NCI-H748 treated with DMSO at 0.1 percent for 48 hours (cell line): ENCODE measurements around the gene MYL11.
A peak's percentile ranks its signal among the peaks of the same experiment; 100 is the strongest.
"Not testable (repeated sequence)": the region's sequence is repeated elsewhere in the genome, so short reads cannot be mapped to it uniquely, and the experiment has no call there.

Experiments used
- DNase-seq: peaks from one replicate; lab custom pipeline; 2025; lab: John Stamatoyannopoulos, UW

Gene MYL11

DNA sequence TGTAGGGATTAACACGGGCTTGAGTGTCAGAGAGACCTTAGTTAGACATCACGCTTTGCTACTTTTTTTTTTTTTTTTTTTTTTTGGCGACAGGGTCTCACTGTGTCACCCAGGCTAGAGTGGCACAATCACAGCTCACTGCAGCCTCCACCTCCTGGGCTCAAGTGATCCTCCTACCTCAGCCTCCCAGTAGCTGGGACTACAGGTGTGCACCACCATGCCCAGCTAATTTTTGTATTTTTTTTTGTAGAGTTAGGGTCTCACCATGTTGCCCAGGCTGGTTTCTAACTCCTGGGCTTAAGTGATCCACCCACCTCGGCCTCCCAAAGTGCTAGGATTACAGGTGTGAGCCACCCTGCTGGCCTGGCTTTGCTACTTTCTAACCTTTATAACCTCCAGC, 22.0 kb downstream of the MYL11 start:
- not testable (repeated sequence) for DNase-seq

DNA sequence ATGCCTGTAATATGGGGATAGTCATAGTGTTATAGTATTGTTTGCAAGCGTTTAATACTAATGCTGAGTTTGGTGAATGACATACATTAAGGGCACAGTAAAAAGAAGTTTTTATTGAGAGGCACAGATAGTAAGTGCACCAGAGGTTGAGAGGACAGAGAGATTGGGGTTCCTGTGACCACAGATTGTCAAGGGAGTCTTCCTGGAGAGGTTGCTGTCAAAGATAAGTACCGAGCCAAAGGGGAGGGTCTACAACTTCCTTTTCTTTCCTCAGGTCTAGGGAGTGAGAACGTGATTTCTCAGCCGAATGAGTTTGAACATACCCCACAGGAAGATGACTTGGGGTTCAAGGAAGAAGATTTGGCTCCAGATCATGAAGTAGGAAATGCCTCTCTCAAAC, 22.5 kb downstream of the MYL11 start:
- DNase-seq, result no peak

GRCh38 chr16:30397776-30398660, 23.4 kb downstream of the MYL11 start:
- no peak for DNase-seq

DNA sequence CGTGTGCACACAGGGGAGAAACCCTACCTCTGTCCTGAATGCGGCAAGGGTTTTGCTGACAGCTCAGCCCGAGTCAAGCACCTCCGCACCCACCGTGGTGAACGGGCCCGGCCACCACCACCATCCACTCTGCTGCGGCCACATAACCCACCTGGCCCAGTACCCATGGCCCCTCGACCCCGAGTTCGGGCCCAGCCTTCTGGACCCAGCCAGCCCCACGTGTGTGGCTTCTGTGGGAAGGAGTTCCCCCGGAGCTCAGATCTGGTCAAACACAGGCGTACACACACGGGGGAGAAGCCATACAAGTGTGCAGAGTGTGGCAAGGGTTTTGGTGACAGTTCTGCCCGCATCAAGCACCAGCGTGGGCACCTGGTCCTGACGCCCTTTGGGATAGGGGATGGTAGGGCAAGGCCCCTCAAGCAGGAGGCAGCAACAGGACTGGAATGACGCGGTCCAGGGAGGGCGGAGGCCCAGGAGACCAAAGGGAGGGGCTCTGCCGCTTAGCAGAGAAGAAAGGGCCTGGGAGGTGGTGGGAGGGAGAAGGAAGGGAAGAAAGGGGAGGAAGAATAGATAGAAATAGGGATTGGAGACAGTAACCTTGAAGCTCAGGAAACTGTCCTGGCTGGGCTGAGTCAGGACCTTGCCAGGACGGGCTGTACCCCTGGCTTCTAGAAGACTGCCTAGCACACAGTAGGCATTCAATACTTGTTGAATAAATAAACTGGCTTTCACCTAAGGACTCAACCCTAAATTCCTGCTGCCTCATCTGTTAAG, 24.2 kb downstream of the MYL11 start:
- no peak for DNase-seq

DNA sequence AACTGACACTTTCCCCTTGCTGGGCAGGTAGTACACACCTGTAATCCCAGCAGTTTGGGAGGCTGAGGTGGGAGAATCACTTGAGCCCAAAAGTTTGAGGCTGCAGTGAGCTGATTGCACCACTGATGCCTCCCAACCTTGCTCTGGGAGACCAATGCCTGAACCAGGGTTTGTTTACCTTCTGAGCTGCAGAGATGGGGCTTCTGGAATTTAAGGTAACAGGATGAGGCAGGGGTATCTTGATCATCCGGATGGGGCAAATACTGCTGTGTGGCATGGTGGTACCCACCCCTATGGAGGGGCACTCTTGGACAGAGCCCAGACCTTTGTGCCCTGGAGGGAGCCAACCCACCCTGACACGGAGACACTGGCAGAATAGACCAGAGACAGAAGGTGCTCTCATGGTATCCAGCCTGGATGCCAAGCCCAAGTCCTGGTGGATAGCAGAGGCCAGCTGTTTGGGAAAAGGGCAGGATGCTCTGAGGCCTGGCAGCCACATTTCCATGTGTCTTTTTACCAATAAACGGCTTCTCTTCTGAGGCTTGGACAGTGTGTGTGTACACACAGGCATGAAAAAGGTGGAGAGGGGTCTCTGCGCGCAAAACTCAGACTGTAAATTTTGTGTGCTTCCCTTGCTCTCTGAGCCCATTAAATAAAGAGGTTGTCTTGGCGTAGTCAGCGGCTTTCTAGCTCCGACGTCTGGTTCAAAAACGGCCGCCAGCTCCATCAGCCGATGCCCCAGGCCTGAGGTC, 25.0 kb downstream of the MYL11 start:
- no peak for DNase-seq

DNA sequence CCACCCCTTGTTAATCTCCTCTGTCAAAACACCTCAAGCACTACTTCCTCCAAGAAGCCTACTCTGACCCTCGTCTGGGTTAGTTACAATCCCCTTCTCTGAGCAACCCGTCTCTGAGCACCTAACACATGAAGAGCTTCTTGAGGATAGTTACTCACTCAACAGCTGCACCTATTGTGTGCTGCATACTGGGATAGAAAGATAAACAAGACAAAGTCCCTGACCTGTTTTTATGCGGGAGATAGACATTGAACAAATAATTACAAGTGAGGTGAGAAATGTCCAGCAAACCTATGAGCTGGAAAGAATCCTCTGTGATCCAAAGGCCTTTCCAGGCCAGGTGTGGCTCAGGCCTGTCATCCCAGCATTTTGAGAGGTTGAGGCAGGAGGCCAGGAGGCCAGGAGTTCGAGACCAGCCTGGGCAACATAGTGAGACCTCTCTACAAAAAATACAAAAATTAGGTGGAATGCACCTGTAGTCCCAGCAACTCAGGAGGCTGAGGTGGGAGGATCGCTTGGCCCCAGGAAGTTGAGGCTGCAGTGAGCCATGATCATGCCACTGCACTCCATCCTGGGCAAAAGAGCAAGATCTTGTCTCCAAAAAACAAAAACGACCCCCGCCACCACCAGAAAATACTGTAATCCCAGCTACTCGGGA, 27.3 kb downstream of the MYL11 start:
- no peak for DNase-seq

DNA sequence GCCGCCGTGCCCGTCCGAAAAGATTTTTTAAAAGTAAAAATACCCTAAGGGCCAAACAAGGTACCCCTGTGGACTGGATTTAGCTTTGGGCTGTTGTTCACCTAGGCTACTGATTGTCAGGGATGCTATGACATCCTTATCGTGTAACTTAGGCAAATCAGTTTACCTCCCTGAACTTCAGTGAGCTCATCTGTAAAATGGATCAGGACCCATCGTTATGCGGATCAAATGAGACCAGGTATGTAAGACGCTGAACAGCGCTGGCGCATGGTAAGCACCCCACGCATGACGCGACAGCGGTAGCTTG, 32.1 kb downstream of the MYL11 start:
- DNase-seq, result no peak

GRCh38 chr16:30407102-30407803, 32.7 kb downstream of the MYL11 start, which contains the start of gene ZNF771:
TSS of gene ZNF771 (plus strand) at chr16:30407606. CDS start at chr16:30408054, 448 bp downstream.
- peak; percentile 32 for DNase-seq

GRCh38 chr16:30407804-30408534, 33.4 kb downstream of the MYL11 start:
- DNase-seq, result no peak

GRCh38 chr16:30409125-30410060, 34.8 kb downstream of the MYL11 start:
- DNase-seq, result peak; percentile 66

DNA sequence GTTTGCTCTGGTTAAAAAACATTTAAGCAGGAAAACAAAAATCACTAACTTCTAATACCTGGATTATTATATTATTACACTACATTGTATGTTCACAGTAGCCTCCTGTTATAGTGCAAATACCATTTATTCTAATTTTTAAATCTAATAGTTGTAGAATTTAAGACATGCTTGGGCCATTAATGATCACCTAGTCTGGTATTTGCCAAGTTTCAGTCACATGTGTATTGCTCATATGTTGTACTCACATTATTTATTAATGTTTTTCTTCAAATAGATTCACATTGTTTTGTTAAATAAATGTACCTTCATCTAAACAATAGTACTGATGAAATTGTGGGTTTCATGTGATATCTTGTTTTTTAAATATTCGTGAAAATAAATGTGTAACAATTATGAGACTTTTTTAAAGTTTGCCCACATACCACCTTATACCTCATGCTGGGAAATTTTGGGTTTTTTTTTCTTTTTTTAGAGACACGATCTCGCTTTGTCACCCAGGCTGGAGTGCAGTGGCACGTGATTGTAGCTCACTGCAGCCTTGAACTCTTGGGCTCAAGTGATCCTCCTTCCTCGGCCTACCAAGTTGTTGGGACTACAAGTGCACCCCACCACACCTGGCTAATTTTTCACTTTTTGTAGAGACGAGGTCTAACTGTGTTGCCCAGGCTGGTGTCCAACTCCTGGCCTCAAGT, 38.7 kb downstream of the MYL11 start:
- DNase-seq, result no peak

DNA sequence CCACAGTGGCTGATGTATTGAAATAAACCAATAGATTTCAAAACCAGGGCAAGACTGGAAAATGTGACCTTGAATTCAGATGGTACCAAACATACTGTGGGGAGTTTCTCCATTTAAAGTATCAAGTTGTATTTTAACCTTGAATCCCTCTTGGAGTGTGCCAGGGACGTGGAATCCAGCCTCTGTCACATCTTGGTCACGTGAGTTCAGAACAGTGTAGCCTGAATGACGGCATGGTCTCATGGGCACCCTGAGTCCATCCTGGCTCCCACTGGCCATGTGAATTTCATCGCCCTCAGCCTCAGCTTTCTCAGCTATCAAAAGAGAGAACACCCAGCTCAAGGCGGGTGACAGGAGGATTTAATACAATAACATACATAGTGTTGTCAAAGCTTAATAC, 39.6 kb downstream of the MYL11 start:
- DNase-seq, result no peak

- DNase-seq, result no peak
These were observed 41.5 kb downstream of the MYL11 start for GRCh38 chr16:30416047-30416603.

DNA sequence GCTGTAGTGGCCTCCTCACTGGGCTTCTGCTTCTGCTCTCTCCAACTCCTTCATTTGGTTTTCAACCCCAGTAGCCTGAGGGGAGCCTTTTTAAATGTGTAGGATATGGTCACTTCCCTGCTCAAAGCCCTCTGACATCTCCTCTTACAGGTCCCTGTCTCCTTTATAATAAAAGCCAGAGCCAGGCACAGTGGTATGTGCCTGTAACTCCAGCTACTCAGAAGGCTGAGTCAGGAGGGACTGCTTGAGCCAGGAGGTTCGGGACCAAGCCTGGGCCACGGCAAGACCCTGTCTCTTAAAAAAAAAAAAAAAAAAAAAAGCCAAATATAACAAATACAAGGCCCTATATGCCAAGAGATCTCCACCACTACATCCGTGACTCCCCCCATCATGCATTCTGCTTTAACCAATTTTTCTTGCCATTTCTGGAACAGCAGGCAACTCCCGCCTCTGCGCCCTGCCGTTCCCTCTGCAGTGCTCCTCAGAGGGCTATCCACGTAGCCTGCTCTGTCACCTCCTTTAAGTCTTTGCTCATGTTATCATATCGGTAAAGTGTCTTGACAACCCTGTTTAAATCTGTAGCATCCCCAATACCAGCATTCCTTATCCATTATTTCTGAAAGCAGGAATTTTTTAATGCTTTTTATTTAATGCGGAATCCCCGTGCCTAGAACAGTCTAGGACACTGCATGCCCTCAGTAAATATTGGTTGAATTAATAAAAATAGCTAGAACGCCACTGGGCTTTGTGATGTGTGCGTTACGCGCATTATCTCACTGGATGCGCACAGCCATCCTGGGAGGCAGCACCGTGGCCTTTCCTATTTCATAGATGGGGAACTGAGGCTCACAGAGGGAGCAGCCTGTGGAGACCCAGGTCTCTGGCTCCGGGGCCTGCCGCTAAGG, 42.3 kb downstream of the MYL11 start:
- no peak for DNase-seq

DNA sequence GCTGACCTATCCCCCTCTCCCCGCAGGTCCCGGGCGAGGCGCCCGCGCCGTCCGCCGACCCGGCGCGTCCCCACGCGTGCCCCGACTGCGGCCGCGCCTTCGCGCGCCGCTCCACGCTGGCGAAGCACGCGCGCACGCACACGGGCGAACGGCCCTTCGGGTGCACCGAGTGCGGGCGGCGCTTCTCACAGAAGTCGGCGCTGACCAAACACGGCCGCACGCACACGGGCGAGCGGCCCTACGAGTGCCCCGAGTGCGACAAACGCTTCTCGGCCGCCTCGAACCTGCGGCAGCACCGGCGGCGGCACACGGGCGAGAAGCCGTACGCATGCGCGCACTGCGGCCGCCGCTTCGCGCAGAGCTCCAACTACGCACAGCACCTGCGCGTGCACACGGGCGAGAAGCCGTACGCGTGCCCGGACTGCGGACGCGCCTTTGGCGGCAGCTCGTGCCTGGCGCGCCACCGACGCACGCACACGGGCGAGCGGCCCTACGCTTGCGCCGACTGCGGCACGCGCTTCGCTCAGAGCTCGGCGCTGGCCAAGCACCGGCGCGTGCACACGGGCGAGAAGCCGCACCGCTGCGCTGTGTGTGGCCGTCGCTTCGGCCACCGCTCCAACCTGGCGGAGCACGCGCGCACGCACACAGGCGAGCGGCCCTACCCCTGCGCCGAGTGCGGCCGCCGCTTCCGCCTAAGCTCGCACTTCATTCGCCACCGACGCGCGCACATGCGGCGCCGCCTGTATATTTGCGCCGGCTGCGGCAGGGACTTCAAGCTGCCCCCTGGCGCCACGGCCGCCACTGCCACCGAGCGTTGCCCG, 43.1 kb downstream of the MYL11 start:
- DNase-seq, result peak; percentile 58

DNA sequence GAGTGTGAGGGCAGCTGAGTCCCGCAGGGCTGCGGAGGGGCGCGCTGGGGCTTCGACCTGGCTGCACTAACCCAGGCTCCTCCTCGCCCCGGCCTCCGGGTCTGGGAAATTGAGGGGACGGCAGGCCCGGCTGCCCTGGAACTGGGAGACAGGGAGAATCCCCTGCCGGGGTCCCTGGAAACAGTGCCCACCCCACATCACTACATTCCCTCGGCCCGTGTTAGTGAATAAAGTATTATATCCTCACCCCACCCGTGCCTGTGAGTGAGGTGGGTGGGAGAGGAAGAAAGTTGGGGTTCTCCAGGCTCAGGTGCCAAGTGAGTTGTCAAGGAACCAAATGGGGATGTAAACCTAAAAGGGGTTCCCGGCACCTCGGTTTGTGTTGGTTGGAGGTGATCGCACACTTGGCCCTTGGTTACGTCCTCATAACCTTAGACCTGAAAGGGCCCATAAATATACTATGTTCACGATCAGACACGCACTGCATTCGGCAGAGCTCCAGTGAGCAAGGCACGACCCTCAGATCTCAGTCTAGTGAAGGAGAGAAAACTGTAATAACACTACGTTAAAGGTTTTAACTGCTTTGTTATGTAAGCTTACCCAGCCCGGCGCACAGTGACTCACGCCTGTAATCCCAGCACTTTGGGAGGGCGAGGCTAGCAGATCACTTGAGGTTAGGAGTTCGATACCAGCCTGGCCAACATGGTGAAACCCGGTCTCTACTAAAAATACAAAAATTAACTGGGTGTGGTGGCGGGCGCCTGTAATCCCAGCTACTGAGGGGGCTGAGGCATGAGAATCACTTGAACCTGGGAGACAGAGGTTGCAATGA, 44.0 kb downstream of the MYL11 start:
- DNase-seq, result no peak
